HEK293 (cell line): ENCODE measurements around the gene MTHFD1.
A peak's percentile ranks its signal among the peaks of the same experiment; 100 is the strongest.

Experiments used
- HIC1 ChIP-seq: fragments of 450-650 bp; formaldehyde crosslinking; IDR thresholded peaks from 2 replicates; pipeline ENCODE4 v1.5.1; 2016; ENCODE audit warnings: missing biosample characterization, missing genetic modification characterization
- IKZF3 ChIP-seq: fragments of 450-650 bp; IDR thresholded peaks from 2 replicates; pipeline ENCODE4 v1.5.0; 2018; ENCODE audit warnings: missing biosample characterization, mild to moderate bottlenecking, missing genetic modification characterization, moderate library complexity
- INSM2 ChIP-seq: fragments of 450-650 bp; formaldehyde crosslinking; IDR thresholded peaks from 2 replicates; pipeline ENCODE4 v1.5.1; 2016; ENCODE audit warnings: missing biosample characterization, missing genetic modification characterization
- KLF8 ChIP-seq: fragments of 450-650 bp; formaldehyde crosslinking; IDR thresholded peaks from 2 replicates; pipeline ENCODE4 v1.5.1; 2016; ENCODE audit warnings: missing biosample characterization, missing genetic modification characterization
- PRDM4 ChIP-seq: fragments of 450-650 bp; formaldehyde crosslinking; IDR thresholded peaks from 2 replicates; pipeline ENCODE4 v1.5.1; 2017; ENCODE audit warnings: missing biosample characterization, missing genetic modification characterization
- REST ChIP-seq: fragments of 450-650 bp; formaldehyde crosslinking; IDR thresholded peaks from 2 replicates; pipeline ENCODE4 v1.5.1; 2016; ENCODE audit warnings: missing biosample characterization, missing genetic modification characterization
- WT1 ChIP-seq: fragments of 450-650 bp; formaldehyde crosslinking; IDR thresholded peaks from 2 replicates; pipeline ENCODE4 v1.5.1; 2016; ENCODE audit warnings: missing biosample characterization, missing genetic modification characterization
- ZBTB7A ChIP-seq: fragments of 450-650 bp; formaldehyde crosslinking; IDR thresholded peaks from 2 replicates; pipeline ENCODE4 v1.5.1; 2016; ENCODE audit warnings: low read depth, missing biosample characterization, missing genetic modification characterization
- ZEB2 ChIP-seq: fragments of 450-650 bp; formaldehyde crosslinking; IDR thresholded peaks from 2 replicates; pipeline ENCODE4 v1.5.1; 2016; ENCODE audit warnings: missing biosample characterization, missing genetic modification characterization
- ZIC2 ChIP-seq: fragments of 450-650 bp; formaldehyde crosslinking; IDR thresholded peaks from 2 replicates; pipeline ENCODE4 v1.5.1; 2016; ENCODE audit warnings: missing biosample characterization, missing genetic modification characterization
- ZNF148 ChIP-seq: fragments of 450-650 bp; formaldehyde crosslinking; IDR thresholded peaks from 2 replicates; pipeline ENCODE4 v1.5.0; 2017; ENCODE audit warnings: missing biosample characterization, missing genetic modification characterization, borderline replicate concordance
- ZNF292 ChIP-seq: fragments of 450-650 bp; formaldehyde crosslinking; IDR thresholded peaks from 2 replicates; pipeline ENCODE4 v1.5.1; 2016; ENCODE audit warnings: low read depth, missing biosample characterization, missing genetic modification characterization, borderline replicate concordance
- ZNF335 ChIP-seq: fragments of 450-650 bp; formaldehyde crosslinking; conservative IDR thresholded peaks from 2 replicates; pipeline ENCODE4 v1.5.1; 2016; ENCODE audit warnings: missing biosample characterization, missing genetic modification characterization
- ZNF558 ChIP-seq: fragments of 450-650 bp; formaldehyde crosslinking; IDR thresholded peaks from 2 replicates; pipeline ENCODE4 v1.5.1; 2016; ENCODE audit warnings: missing biosample characterization, missing genetic modification characterization
- ZNF600 ChIP-seq: fragments of 450-650 bp; formaldehyde crosslinking; IDR thresholded peaks from 2 replicates; pipeline ENCODE4 v1.5.1; 2016; ENCODE audit warnings: missing biosample characterization, missing genetic modification characterization
- ZNF626 ChIP-seq: fragments of 450-650 bp; sonication (Bioruptor Pico); formaldehyde crosslinking; IDR thresholded peaks from 2 replicates; pipeline ENCODE4 v1.5.1; 2018; ENCODE audit warnings: missing biosample characterization, missing genetic modification characterization, inconsistent platforms
- ZNF670 ChIP-seq: fragments of 450-650 bp; formaldehyde crosslinking; IDR thresholded peaks from 2 replicates; pipeline ENCODE4 v1.5.1; 2016; ENCODE audit warnings: missing biosample characterization, missing genetic modification characterization, low read depth
- ZNF707 ChIP-seq: fragments of 450-650 bp; formaldehyde crosslinking; IDR thresholded peaks from 2 replicates; pipeline ENCODE4 v1.5.1; 2016; ENCODE audit warnings: missing biosample characterization, missing genetic modification characterization
- ZNF768 ChIP-seq: fragments of 450-650 bp; formaldehyde crosslinking; IDR thresholded peaks from 2 replicates; pipeline ENCODE4 v1.5.1; 2018; ENCODE audit warnings: missing biosample characterization, mild to moderate bottlenecking, missing genetic modification characterization
- ZNF777 ChIP-seq: fragments of 450-650 bp; formaldehyde crosslinking; IDR thresholded peaks from 2 replicates; pipeline ENCODE4 v1.5.1; 2017; ENCODE audit warnings: missing biosample characterization, missing genetic modification characterization, borderline replicate concordance
- ZSCAN4 ChIP-seq: fragments of 450-650 bp; formaldehyde crosslinking; IDR thresholded peaks from 2 replicates; pipeline ENCODE4 v1.5.1; 2017; ENCODE audit warnings: missing biosample characterization, missing genetic modification characterization
- ZSCAN5A ChIP-seq: fragments of 450-650 bp; formaldehyde crosslinking; IDR thresholded peaks from 2 replicates; pipeline ENCODE4 v1.5.1; 2016; ENCODE audit warnings: missing biosample characterization, missing genetic modification characterization

Gene MTHFD1

GRCh38 chr14:64501411-64502171 lies 113.4 kb downstream of the MTHFD1 start (continued):
- no peak for TF ChIP-seq KLF8
- TF ChIP-seq IKZF3 (tag by site-specific recombination), result peak; percentile 67
- no peak for TF ChIP-seq PRDM4 (tag by site-specific recombination)
- TF ChIP-seq ZNF670 (tag by site-specific recombination), result no peak
- no peak for TF ChIP-seq ZNF558 (tag by site-specific recombination)
- TF ChIP-seq ZNF626 (tag by site-specific recombination), result no peak
- peak; percentile 23; the same call in 1 of the 2 replicates for TF ChIP-seq ZIC2 (tag by site-specific recombination)
- TF ChIP-seq REST, result no peak
- TF ChIP-seq ZNF292 (tag by site-specific recombination), result no peak
- TF ChIP-seq ZNF707 (tag by site-specific recombination), result no peak
- TF ChIP-seq WT1 (tag by site-specific recombination), result peak; percentile 72
- TF ChIP-seq ZSCAN4 (tag by site-specific recombination), result no peak
- 0 out of 2 replicates have a peak, but pooled peaks have one; percentile 15 for TF ChIP-seq ZEB2
- peak; percentile 68; the same call in 1 of the 2 replicates for TF ChIP-seq ZNF600 (tag by site-specific recombination)
- no peak for TF ChIP-seq ZSCAN5A (tag by site-specific recombination)
- no peak for TF ChIP-seq ZNF777
- peak; percentile 53; the same call in 1 of the 2 replicates for TF ChIP-seq ZNF335 (tag by site-specific recombination)
- no peak for TF ChIP-seq ZNF148
- TF ChIP-seq HIC1 (tag by site-specific recombination), result peak; percentile 23; the same call in 1 of the 2 replicates
- TF ChIP-seq ZNF768 (tag by site-specific recombination), result no peak
- TF ChIP-seq INSM2, result no peak
- no peak for TF ChIP-seq ZBTB7A
